ENCODE measurements around the gene TXLNB. TPM values are rescaled to one million over a fixed set of nuclear protein-coding genes. Genes with fewer than 3 reads are reported as not detected.

TXLNB gene
- total and polyA plus RNA-seq, 2 of the 4 experiments (the other 2 are of a cell fraction): under 0.01 to 0.05 TPM

GRCh38 chr6:139303185-139303584, 11.4 kb upstream of the TXLNB start:
- POLR2A ChIA-PET (ENCODE audit: unreplicated experiment): no interaction called here
- no peak overlapping the region for H4K8ac ChIP-seq (ENCODE audit: low read depth in 2 of 2, low read length in 2 of 2)
- H3K36me3 ChIP-seq (ENCODE audit: control insufficient read depth, insufficient read depth, low read length): no peaks in the 10 kb centered on the region
- in situ Hi-C loops (cut with MboI; ENCODE audit: low sequenced_read_pairs): no loop called here
- peak overlapping the region; percentile 25 for H3K4me2 ChIP-seq (ENCODE audit: low read depth, low read length)
- no peak overlapping the region for H4K5ac ChIP-seq (ENCODE audit: low read depth, low read length)
- no peaks in the 10 kb centered on the region for H3K9me1 ChIP-seq (ENCODE audit: insufficient read depth, low read length)
- intact Hi-C loops (cut with micrococcal nuclease): no loop called here
- no peak overlapping the region for H2BK20ac ChIP-seq (ENCODE audit: low read depth, low read length)
- ATAC-seq (ENCODE audit: low read depth) (peak; percentile 99), DNase-seq (peak; percentile 85)
- H3K4me1 ChIP-seq (ENCODE audit: control insufficient read depth, insufficient read depth, low read length): no peaks in the 10 kb centered on the region; the same call in 1 of the 2 replicates
- no peak overlapping the region for H2BK120ac ChIP-seq (ENCODE audit: low read depth, low read length)
- H3K23ac ChIP-seq (ENCODE audit: low read depth, low read length): no peak overlapping the region
- no peak overlapping the region for H3K4ac ChIP-seq (ENCODE audit: low read depth, low read length)
- H3K27me3 ChIP-seq (ENCODE audit: control insufficient read depth, insufficient read depth, low read length): no peaks in the 10 kb centered on the region
- WGBS, 2 experiments (ENCODE audit: extremely low coverage in 2 of 2, insufficient read length in 1 of 2): no CpG with 5 or more reads among the region's 2 CpGs
- no peak overlapping the region for H2BK15ac ChIP-seq (ENCODE audit: low read depth, low read length)
- H3K79me1 ChIP-seq (ENCODE audit: low read depth in 1 of 2, low read length in 2 of 2): no peaks in the 10 kb centered on the region
- no peak for TF ChIP-seq RCOR1 (IDR thresholded peaks at IDR 0.05; ENCODE audit: insufficient replicate concordance, low read length)
- TF ChIP-seq RAD21 (IDR thresholded peaks at IDR 0.05; ENCODE audit: low read length): no peak
- TF ChIP-seq FOS (IDR thresholded peaks at IDR 0.05; ENCODE audit: low read depth, low read length): no peak
- no peak for TF ChIP-seq POLR2A (IDR thresholded peaks at IDR 0.05; ENCODE audit: low read depth, low read length)
- no peak for TF ChIP-seq SMC3 (IDR thresholded peaks at IDR 0.05; ENCODE audit: low read depth, low read length)
- TF ChIP-seq CEBPB (IDR thresholded peaks at IDR 0.05; ENCODE audit: low read depth, low read length): no peak
- no peak overlapping the region for H3K9ac ChIP-seq (ENCODE audit: low read depth, low read length)
- H4K20me1 ChIP-seq (ENCODE audit: insufficient read depth, low read length): no peaks in the 10 kb centered on the region
- H2AK9ac ChIP-seq (replicated peaks; ENCODE audit: low read depth, low read length, poor library complexity): no peak overlapping the region
- no peak overlapping the region for H4K91ac ChIP-seq (ENCODE audit: insufficient read depth, low read depth, low read length)
- no peak overlapping the region for H3K27ac ChIP-seq (ENCODE audit: insufficient read depth, low read length)
- no peak overlapping the region for H2AK5ac ChIP-seq (ENCODE audit: low read depth, low read length)
- no peak overlapping the region for H3K14ac ChIP-seq (replicated peaks; ENCODE audit: low read depth, low read length)
- no peak overlapping the region for H3K56ac ChIP-seq (ENCODE audit: extremely low read depth, insufficient read depth, low read length)
- no peak overlapping the region for H2AFZ ChIP-seq (replicated peaks; ENCODE audit: low read length, poor library complexity)
- BruUV-seq (replicated peaks): no TSS peak
- H3K9me3 ChIP-seq (ENCODE audit: control insufficient read depth, insufficient read depth, low read length): no peaks in the 10 kb centered on the region
- H3K18ac ChIP-seq (ENCODE audit: low read depth, low read length): no peak overlapping the region
- no peak overlapping the region for H3K4me3 ChIP-seq (ENCODE audit: insufficient read depth, low read depth, low read length)
- H2BK5ac ChIP-seq (ENCODE audit: low read depth, low read length, poor library complexity, severe bottlenecking): peak overlapping the region; percentile 29
- CTCF ChIA-PET: interaction anchor here (0.7 kb wide), 1 partner anchor 83 kb away, joined by 7 read pairs; no protein-coding TSS in a partner anchor
- dilution Hi-C loops (cut with HindIII; ENCODE audit: low sequenced_read_pairs, unreplicated experiment): no loop called here
